Heart left ventricle (tissue), 13 donors: ENCODE results near the gene VAV1.

Source experiments
- CTCF ChIP-seq, 12 donors: fragments of 200-600 bp; sonication (generic) in 4 of 12; IDR thresholded peaks; one replicate each; pipeline versions ENCODE4 v1.5.0 to v1.8.0; 2018 to 2022; ENCODE audit warnings: antibody characterized with exemption in 12 of 12, mild to moderate bottlenecking in 5 of 12
- POLR2A ChIP-seq, 2 donors: fragments of 450-650 bp; IDR thresholded peaks; one replicate each; pipeline ENCODE4 v1.6.1; 2017; ENCODE audit warnings: antibody characterized with exemption in 2 of 2, mild to moderate bottlenecking in 2 of 2, moderate library complexity in 2 of 2
- donor health status: ischemic (EF 13 %, LVEDD 7.1; RV severe dilation, severe dysfunction).
- donor health status: DM: no; HTN: yes; CAD: no.
- donor health status: DM: no; HTN: no; CAD: no.
- donor health status: ischemic (EF 25% LVEDD 6.9; RV normal size, moderate dysfunction).
- donor health status: ischemic (EF 25% LVEDD 5.7; RV mildly dilated, moderate dysfunction).
- donor health status: ischemic (EF 35%, LVEDD 5.7; RV mildly dilated, moderate dysfunction).
- donor health status: nonischemic (EF 11% LVEDD 7.7; RV severe dilation, severe dysfunction).
- donor health status: DM: yes; HTN: yes; CAD: no.
- donor health status: PGD.
- donor health status: ischemic (EF 29% LVEDD 5.4; RV normal size, mild dysfunction).
- donor health status: nonischemic (EF 23%, LVEDD 6.1; RV moderate dilation, normal function).

GRCh38 chr19:6739883-6740588, 32.5 kb upstream of the VAV1 start:
- TF ChIP-seq CTCF (IDR thresholded peaks at IDR 0.05) (no peak), POLR2A (IDR thresholded peaks at IDR 0.05) (no peak)
